Heart left ventricle (tissue), 13 donors: ENCODE results near the gene CLEC16A.

Experiments used
- CTCF ChIP-seq, 12 donors: fragments of 200-600 bp; sonication (generic) in 4 of 12; IDR thresholded peaks; one replicate each; pipeline versions ENCODE4 v1.5.0 to v1.8.0; 2018 to 2022; ENCODE audit warnings: antibody characterized with exemption in 12 of 12, mild to moderate bottlenecking in 5 of 12
- POLR2A ChIP-seq, 2 donors: fragments of 450-650 bp; IDR thresholded peaks; one replicate each; pipeline ENCODE4 v1.6.1; 2017; ENCODE audit warnings: antibody characterized with exemption in 2 of 2, mild to moderate bottlenecking in 2 of 2, moderate library complexity in 2 of 2
- donor health status: ischemic (EF 13 %, LVEDD 7.1; RV severe dilation, severe dysfunction).
- donor health status: DM: no; HTN: yes; CAD: no.
- donor health status: DM: no; HTN: no; CAD: no.
- donor health status: ischemic (EF 25% LVEDD 6.9; RV normal size, moderate dysfunction).
- donor health status: ischemic (EF 25% LVEDD 5.7; RV mildly dilated, moderate dysfunction).
- donor health status: ischemic (EF 35%, LVEDD 5.7; RV mildly dilated, moderate dysfunction).
- donor health status: nonischemic (EF 11% LVEDD 7.7; RV severe dilation, severe dysfunction).
- donor health status: DM: yes; HTN: yes; CAD: no.
- donor health status: PGD.
- donor health status: ischemic (EF 29% LVEDD 5.4; RV normal size, mild dysfunction).
- donor health status: nonischemic (EF 23%, LVEDD 6.1; RV moderate dilation, normal function).

GRCh38 chr16:11178424-11178823 lies 234.1 kb downstream of the CLEC16A start:
- TF ChIP-seq CTCF (IDR thresholded peaks at IDR 0.05) (no peak), POLR2A (IDR thresholded peaks at IDR 0.05) (no peak)
